HG03025 (cell line): ENCODE measurements around the gene NF2.

Source experiments
- ATAC-seq: cut with Tn5 transposase; IDR thresholded peaks from one replicate; pipeline ENCODE4 v1.9.1; 2021; ENCODE audit warnings: mild to moderate bottlenecking, moderate library complexity; ENCODE audit not compliant: unreplicated experiment, low FRiP score

The NF2 gene

DNA sequence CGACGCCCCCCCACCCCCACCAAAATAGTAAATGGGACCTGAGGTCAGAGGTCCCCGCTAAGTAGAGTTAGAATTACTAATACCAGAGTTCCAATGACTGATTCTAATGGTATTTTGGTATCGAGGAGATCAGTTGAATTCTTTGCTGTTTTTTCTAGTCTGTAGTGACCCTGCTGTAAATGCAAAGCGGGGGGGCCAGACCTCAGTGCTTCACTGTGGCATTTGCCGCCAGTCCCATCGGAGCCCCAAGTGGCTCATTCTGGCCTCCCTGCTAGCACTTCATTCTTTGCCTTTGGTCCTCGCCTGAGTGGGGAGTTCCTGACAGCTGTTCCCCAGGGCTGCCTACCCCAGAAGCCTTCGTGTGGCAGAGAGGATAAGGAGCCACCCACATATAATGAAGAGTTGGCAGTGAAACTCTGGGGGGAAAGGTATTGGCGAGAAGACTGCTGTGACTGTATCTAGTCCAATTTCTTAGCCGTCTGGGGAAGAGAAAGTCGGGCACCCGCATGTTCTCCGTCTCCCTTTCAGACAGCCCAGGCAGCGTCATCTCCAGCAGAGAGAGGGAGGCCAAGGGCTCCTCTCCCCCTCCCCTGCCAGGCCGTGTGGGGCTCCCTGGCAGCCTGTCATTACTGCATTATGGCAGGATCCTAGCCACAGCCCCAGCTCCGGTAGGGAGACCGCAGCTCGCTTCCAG, 96.9 kb downstream of the NF2 start:
- ATAC-seq, result no peak

DNA sequence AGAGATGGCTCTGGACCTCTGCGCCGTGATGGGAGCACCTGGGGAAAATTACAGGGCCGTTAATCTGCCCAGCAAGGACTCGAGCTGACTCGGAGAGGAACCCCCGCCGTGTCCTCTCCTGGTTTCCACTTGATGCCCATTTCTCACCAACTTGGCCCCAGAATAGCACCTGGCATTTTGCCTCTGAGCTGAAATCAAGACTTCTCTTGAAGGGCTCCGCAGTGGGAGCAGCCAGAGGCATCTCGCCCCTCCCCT, 97.4 kb downstream of the NF2 start:
- ATAC-seq, result no peak

DNA sequence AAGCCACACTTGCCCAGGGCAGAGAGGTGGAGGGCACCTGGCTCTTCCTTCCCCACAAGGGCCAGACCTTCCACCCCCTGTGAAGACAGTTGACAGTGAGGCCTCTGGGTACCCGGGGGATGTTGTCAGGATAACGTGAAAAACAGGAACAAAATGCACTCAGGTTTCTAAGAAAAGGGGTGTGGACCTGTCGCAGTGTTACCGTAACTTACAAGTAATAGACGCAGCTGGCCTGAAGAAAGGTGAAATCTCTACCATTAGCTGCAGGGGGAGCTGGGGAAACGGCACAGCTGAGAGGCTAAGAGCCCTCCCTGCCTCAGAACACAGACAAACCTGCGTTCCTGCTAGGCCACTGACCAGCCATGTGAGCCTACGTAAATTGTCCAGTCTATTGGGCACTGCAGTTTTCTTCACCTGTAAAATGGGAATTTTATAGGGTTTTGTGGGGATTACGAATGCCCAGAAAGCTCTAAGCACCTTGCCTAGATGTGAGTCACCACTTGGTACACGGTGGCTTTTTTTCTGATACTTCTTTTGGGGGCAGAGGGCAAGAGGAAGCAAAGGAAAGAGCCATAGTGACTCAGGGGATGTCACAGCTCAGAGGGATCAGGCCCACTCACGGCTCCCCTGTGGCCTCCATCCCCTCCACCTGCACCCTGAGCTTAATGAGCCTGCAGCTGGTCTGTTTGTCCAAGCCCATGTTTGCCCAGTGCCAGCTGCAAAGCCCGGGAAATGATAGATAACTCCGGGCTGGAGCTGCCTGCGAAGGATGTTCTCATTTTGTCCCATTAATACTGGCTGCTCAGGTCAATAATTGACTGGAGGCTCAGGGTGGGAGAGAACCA, 97.9 kb downstream of the NF2 start:
- ATAC-seq, result no peak

DNA sequence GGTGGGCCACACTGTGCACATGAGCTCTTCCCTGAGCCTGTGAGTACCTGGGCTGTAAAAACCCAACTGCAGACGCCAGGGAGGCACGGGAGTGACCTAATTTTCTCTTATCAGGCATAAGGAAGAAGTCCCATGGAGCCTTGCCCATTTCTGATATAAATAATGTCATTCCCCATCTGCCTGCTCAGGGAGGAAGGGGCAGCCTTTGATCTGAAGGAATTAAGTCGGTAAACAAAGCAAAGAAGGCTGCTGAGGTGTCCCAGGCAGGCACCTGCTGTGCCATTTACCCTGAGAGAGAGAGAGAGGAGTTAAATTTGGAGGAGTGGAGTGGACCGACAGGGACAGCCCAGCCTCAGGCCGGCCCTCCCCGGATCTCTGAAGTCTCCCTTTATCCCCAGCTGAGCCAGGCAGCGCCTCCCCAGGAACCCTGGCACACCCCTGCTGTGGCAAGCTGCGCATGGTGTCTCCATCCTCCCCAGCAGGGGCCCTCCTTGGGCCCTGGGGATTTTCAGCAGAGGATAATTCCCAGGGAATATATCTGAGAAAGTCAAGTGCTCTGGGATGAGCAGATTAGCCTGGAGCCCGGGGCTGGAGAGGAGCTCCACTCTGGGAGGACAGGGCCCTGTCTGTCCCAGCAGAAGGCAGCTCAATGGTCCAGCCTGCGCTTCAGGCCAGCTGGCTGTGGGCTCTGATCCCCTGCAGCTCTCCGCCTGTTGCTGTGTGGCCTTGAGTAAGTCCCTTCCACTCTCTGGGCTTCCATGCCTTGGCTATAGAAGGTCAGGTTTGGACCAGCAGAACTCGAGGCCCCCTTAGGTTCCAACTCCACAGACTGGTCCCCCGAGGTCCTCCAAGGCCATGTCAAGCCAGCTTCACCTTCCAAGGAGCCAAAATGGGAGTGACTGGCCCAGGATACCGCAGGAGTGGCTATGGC, 98.8 kb downstream of the NF2 start:
- ATAC-seq, result no peak

DNA sequence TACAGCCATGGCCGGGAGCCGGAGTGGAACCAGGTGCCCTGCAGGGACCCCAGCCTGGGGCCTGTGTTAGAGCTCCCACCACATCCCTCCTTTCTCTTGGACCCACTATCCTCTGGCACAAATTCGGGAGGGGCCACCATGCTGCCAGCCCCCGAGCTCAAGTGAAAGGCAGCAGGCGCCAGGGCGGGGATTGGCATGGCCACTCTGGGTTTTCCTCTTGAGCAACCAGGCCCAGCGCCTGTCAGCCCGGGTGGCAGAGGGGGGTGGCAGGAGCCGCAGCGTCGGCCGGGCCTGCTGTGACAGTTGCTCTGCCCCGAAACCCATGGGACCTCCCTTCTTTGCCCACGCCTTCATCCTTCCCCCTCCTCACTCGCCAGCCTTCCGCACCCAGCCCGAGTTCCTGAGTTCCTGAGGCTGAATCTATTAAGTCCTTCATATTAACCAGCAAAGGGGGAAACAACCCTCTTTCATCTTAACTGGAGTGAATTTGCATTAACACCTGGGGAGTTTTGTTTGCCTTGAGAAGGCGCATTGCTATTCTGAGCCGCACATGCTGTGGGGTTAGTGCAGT, 99.6 kb downstream of the NF2 start:
- ATAC-seq, result no peak

DNA sequence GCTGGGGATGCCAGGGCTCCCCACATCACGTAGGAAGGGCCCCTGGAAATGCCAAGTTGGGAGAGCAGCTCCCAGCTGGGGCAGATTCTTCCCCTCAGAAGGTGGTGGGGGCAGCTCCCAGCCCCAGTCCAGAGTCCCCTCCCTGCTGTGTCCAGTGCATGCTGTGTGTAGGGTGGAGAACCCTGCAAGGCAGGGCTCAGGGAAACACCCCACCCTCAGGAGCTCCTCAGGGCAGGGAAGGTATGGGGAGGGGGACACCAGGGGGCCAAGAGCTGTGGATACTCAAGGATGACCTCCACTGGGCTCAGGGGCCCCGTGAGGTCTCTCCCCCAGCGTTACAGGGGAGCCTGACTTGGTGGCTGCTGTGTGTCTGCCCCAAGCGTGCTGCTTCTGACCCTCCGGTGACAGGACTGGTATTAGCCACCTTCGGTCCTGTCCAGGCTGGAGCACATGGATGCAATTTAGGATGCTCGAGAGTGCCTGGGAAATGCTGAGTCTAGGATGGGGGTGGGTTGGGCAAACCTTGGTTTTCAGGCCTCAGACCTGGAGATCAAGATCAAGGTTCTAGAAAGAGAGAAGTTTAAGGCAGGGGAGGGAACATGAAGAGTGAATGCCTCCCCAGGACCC, 100.2 kb downstream of the NF2 start:
- no peak for ATAC-seq

DNA sequence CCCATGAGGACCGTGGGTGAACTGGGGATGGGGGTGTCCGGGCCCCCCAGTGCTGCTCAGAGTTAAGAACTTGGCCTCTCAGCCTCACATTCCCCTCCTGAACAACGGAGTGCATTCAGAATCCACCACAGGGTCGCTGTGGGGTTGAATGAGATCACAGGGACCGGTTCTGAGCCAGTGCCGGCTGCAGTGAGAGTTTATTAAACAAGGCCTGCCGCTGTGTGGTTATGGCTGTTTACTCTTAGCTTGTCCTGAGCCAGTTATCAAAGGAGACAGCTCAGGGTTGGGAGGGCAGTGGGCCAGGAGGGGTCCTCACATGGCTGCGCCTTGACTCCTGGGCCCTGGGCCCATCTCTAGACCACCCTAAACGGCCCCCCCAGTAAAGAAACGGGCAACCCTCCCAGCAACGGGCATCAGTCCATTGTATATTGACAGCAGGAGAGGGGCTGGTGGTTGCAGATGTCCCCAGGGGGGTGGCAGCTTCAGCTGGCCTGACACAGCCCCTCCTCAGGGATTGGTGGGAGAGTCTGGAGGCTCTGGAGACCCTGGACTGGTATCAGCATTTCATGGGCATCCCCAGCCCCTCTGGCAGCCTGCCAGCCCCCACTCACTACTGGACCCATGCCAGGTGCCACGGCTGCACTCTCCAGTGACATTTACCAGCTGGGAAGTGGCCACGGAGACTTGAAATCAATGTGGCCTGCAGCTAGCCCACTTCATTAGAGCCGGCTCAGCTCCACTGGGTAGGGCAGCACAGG, 101.3 kb downstream of the NF2 start:
- no peak for ATAC-seq

DNA sequence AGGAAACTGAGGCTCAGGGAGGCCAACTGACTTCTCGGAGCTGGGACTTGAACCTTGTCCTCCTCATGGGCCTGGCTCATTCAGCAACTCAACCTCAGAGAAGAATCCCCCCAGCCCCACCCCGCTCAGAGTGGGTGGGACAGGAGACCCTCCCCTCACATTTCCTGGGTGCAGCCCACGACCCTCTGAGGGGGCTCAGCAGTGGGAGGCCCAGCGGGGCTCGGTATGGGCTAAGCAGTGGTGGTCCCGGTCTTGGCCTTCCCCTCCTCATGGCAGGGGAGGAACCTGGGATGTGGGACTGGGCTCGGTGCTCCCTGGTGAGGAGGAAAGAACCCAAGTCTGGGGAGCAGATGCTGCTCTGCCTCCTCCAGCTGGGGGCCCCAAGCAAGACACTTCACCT, 102.2 kb downstream of the NF2 start:
- no peak for ATAC-seq

DNA sequence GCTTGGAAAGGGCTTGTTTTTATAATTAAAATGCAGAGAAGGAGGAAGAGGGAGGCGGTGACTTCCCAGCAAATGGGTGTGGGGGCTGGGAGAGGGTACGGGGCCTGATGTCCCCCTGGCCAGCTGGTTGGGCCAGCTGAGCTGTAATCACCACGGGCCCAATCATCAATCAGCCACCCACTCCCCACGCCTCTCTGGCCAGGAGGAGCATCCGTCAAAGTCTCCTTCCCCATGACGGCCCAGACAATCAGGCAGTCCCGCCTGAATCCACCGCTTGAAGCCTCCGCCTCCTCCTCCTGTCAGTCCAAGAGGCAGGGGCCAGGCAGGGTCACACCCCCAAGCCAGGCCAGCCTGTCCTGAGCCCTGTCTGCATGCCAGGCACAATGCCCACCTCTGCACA, 103.1 kb downstream of the NF2 start:
- no peak for ATAC-seq

DNA sequence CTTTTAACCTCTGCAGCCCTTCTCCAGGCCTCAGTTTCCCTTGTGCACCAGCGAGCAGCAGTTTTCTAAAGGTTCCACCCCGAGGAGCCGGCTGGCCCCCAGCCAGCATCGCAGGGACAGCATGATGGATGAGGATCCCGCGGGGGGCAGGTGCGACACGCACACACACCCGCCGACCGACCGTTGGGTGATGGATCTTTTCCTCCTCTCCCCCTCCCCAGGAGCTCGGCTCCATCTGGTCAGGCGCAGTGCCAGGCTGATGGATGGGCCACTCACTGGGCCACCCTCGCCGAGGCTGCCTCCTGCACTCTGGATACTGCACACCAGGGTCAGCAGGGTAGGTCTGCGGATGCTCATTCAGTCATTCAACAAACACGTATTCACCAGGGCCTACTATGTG, 103.6 kb downstream of the NF2 start:
- ATAC-seq, result no peak

DNA sequence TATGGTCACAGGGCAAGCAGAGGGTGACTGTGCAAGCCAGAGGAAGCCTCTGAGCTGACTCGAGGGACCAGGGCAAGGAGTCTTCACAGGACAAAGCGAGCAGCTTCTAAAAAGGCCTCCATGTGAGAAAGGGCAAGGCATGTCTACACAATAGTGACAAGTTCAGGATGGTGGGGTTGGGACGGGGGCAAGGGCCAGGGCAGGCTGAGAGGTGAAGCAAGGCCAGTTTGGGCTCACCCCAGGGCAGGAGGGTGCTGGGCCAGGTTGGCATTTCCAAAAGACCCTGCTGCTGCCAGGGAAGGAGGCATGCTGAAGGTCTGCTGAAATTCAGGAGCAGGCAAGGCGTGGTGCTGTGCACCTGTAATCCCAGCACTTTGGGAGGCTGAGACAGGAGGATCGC, 104.0 kb downstream of the NF2 start:
- no peak for ATAC-seq

DNA sequence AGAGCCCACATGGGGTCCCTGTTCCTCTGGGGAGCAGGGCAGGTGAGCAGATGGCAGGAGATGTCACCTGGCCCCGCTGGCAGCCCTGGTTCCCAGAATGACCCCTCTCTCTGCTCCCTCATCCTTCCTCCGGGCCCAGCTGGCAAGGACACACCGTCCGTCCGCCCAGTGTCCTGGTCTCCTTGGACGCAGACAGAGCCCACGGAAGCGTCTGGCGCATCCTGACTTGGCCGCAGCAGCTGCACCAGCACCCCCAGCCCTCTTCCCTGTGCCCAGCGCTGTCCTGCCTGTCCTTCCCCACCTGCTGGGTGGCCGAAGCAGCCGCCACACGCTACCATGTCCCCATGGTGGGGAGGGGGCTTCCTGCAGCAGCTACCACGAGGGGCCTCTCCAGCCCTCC, 106.8 kb downstream of the NF2 start:
- ATAC-seq, result no peak

DNA sequence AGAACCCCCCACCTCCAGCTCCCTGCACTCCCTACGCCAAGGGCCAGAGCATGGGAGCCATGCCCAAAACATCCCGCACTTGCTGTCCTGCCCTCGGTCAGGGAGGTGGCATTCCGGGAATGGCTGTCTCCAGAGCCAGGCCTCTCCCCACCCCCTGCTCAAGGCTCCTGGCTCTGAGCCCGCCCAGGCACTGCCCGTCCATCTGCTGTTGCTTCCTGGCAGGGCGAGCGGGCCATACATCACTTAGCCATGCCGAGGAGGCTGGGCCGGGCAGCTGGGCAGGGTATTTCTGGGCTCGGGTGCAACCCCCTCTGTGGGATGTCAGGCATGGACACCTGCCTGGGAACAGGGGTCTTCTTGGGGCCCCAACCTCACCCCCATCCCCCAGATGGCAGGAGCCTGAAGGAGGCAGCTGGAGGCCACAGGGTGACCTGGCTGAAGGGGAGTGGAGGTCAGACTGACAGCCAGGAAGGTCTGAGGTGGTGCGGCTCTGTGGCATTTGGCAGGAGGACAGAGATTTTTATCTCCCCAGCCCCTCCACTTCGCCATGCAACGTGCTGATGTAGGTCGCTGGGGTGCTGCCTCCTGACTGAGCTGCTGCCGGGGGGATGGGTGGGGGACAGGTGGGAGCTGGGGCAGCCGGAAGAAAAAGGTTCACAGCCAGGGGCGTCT, 107.6 kb downstream of the NF2 start:
- ATAC-seq, result no peak

DNA sequence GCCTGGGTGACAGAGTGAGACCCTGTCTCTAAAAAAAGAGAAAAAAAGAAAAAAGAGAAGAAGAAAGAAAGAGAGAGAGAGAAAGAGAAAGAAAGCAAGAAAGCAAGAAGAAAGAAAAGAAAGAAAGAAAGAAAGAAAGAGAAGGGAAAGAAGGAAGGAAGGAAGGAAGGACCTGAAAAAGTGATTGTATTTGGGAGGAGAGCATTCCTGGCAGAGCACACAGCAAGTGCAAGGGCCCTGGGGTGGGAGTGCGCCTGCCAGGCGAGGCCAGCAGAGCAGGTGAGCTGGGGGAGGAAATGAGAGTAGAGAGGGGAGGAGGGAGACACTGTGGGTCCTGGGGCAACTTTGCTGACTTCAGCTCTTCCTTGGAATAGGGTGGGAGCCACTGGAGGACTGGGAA, 108.7 kb downstream of the NF2 start:
- ATAC-seq, result no peak

DNA sequence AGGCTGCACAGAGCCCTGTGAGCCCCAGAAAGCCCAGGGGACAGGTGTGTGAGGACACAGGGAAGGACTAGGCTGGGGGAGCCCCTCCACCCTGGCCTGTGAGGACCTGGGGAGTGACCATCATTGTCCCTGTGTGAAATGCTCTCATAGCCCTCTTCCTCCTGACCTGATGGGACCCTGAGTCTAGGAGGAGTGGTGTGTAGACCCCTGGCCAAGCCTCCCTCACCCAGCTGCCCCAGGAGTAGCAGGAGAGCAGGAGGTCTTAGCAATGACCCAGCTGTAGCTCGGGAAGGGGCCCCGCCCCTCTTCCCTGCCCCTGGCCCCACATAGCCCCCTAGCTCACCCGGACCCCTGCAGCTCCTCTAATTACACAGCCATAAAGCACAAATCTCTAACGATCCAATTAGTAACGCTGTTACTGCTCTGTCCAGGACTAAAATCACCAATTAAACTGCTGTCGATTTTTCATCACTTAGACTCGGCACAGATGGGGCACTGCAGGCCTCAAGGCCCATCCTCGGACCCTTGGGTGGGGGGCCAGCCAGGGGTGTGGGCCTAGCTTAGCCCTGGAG, 109.8 kb downstream of the NF2 start:
- ATAC-seq, result no peak

DNA sequence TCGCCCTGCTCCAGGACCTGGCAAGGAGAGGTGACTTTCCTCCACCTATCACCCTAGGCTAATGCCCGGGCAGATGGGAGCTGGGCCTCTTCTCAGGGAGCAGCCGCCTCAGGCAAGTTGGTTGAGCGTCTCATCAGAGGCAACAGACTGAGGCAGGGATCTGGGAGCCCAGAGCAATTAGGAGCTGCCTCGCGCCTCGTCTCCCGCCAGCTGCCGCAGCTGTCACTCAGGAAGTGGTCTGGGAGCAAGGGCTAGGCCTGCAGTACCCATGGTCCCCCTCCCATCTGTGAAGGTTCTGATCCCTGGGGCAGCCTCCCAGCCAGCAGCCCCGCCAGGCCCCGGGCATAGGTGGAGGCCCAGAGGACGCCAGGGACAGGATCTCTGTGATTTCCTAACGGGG, 111.8 kb downstream of the NF2 start:
- ATAC-seq, result no peak

DNA sequence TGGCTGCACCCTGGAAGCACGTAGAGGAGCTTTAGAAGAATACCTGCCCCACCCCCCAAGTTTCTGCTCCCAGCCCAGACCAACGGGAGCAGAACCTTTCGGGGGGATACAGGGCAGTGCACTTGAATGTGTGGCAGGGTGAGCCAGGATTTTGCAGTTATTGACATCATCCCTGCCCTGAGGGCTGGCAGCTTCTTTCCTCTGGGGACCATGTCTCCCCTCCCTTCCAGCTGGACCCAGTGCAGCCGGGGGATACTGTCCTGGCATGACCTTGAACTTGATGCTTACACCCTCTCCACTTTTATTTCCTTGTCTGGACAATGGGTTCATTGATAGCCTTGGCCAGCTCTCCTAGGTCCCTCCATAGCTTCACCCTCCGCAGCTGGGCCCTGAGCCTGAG, 112.3 kb downstream of the NF2 start:
- ATAC-seq, result no peak

DNA sequence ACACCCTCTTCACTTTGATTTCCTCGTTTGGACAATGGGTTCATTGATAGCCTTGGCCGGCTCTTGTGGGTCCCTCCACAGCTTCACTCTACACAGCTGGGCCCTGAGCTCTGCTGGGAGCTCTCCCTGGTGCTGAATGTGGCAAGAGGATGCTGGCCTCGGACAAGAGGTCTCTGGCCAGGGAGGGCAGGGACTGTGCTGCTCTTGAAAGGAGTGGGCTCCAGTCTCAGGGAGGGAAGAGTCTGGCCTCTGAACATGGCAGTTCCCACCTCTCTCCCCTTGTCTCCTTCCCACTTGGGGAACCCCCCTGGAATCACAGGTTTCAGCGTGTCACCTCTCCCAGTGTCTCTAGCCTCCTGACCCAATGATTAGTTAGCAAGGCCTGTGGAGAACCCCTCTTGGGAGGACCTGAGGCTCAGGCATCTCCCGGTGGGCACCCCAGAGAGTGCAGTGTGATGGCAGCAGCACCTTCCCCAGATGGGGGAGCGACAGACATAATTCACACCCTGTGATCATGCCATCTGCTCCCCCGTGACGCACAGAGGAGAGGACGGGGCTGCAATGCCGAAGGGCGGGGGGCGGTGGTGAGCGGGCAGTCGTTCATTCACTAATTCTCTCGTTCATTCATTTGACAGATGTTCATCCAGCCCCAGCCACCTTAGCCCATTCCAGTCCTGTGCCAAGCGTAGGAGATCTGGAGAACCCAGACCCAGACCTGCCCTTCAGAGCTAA, 113.5 kb downstream of the NF2 start:
- ATAC-seq, result no peak
